IMR-90 (cell line): ENCODE measurements around the gene FEN1. TPM values are rescaled to one million over a fixed set of nuclear protein-coding genes. Genes with fewer than 3 reads are reported as not detected.

ENCODE experiments used
- ATAC-seq: fragments of 200-7000 bp; cut with Tn5 transposase; 2 replicates; pipeline ENCODE4 v1.9.1; 2020; ENCODE audit warnings: low read depth, mild to moderate bottlenecking, moderate library complexity
- BruUV-seq: library from RNA; stranded (reverse); fragments of 400-500 nt; replicated peaks from 2 replicates; lab custom pipeline; 2021; lab: Mats Ljungman, UMichigan
- CTCF ChIA-PET: fragments of 300-600 bp; formaldehyde crosslinking; extraction: SDS; loops from one replicate; lab custom pipeline; 2021; ENCODE audit warnings: antibody characterized with exemption; lab: Yijun Ruan, JAX
- POLR2A ChIA-PET: fragments of 300-600 bp; sonication (Branson Sonifier 250); formaldehyde crosslinking; loops from one replicate; lab custom pipeline; 2022; ENCODE audit warnings: antibody characterized with exemption; ENCODE audit not compliant: unreplicated experiment; lab: Charles Lee
- DNase-seq: peaks from one replicate; pipeline ENCODE4 v3.0.0; 2013
- H2AFZ ChIP-seq: replicated peaks from 2 replicates; pipeline ENCODE3; 2013; ENCODE audit warnings: low read length, mild to moderate bottlenecking; ENCODE audit not compliant: poor library complexity
- H2AK5ac ChIP-seq: 2 replicates; pipeline ENCODE4 v1.6.1; 2013; ENCODE audit warnings: low read depth, low read length, inconsistent platforms
- H2AK9ac ChIP-seq: replicated peaks from 2 replicates; pipeline ENCODE3; 2013; ENCODE audit warnings: mild to moderate bottlenecking, low read depth, low read length, moderate library complexity; ENCODE audit not compliant: poor library complexity
- H2BK120ac ChIP-seq: 2 replicates; pipeline ENCODE4 v1.6.1; 2013; ENCODE audit warnings: low read depth, low read length, inconsistent platforms
- H2BK15ac ChIP-seq: 3 replicates; pipeline ENCODE4 v1.6.1; 2013; ENCODE audit warnings: low read depth, low read length, inconsistent platforms
- H2BK20ac ChIP-seq: 2 replicates; pipeline ENCODE4 v1.6.1; 2013; ENCODE audit warnings: low read depth, mild to moderate bottlenecking, inconsistent platforms, low read length, moderate library complexity
- H2BK5ac ChIP-seq: 2 replicates; pipeline ENCODE4 v1.6.1; 2013; ENCODE audit warnings: mild to moderate bottlenecking, low read depth, low read length, inconsistent platforms; ENCODE audit not compliant: poor library complexity, severe bottlenecking
- H3K14ac ChIP-seq: replicated peaks from 2 replicates; pipeline ENCODE4 v1.6.1; 2013; ENCODE audit warnings: low read depth, low read length, inconsistent platforms
- H3K18ac ChIP-seq: 2 replicates; pipeline ENCODE4 v1.6.1; 2013; ENCODE audit warnings: low read depth, low read length, control low read depth
- H3K23ac ChIP-seq: 2 replicates; pipeline ENCODE4 v1.6.1; 2013; ENCODE audit warnings: low read depth, low read length, inconsistent platforms
- H3K27ac ChIP-seq: 2 replicates; pipeline ENCODE4 v1.5.1; 2013; ENCODE audit warnings: mild to moderate bottlenecking, control low read depth, low read length; ENCODE audit not compliant: insufficient read depth
- H3K27me3 ChIP-seq: 2 replicates; pipeline ENCODE4 v1.6.1; 2013; ENCODE audit warnings: low read length; ENCODE audit not compliant: control insufficient read depth, insufficient read depth
- H3K36me3 ChIP-seq: 2 replicates; pipeline ENCODE4 v1.6.1; 2013; ENCODE audit warnings: low read length, mixed read lengths; ENCODE audit not compliant: control insufficient read depth, insufficient read depth
- H3K4ac ChIP-seq: 2 replicates; pipeline ENCODE4 v1.6.1; 2013; ENCODE audit warnings: low read depth, low read length, inconsistent platforms
- H3K4me1 ChIP-seq: 2 replicates; pipeline ENCODE4 v1.6.1; 2013; ENCODE audit warnings: low read length, mixed read lengths; ENCODE audit not compliant: control insufficient read depth, insufficient read depth
- H3K4me2 ChIP-seq: 2 replicates; pipeline ENCODE4 v1.6.1; 2013; ENCODE audit warnings: low read depth, mild to moderate bottlenecking, control low read depth, low read length, moderate library complexity
- H3K4me3 ChIP-seq: 2 replicates; pipeline ENCODE4 v1.5.1; 2013; ENCODE audit warnings: low read depth, mild to moderate bottlenecking, control low read depth, low read length, moderate library complexity; ENCODE audit not compliant: insufficient read depth
- H3K56ac ChIP-seq: 2 replicates; pipeline ENCODE4 v1.6.1; 2013; ENCODE audit warnings: low read length, inconsistent platforms; ENCODE audit not compliant: insufficient read depth; ENCODE audit errors: extremely low read depth
- H3K79me1 ChIP-seq, 2 experiments: 2 replicates each; pipeline ENCODE4 v1.6.1; 2013; ENCODE audit warnings: low read length in 2 of 2, inconsistent platforms in 1 of 2, low read depth in 1 of 2
- H3K9ac ChIP-seq: 2 replicates; pipeline ENCODE4 v1.6.1; 2013; ENCODE audit warnings: low read depth, low read length, control low read depth
- H3K9me1 ChIP-seq: 2 replicates; pipeline ENCODE4 v1.6.1; 2013; ENCODE audit warnings: low read length, inconsistent platforms; ENCODE audit not compliant: insufficient read depth
- H3K9me3 ChIP-seq: 2 replicates; pipeline ENCODE4 v1.6.1; 2013; ENCODE audit warnings: low read length; ENCODE audit not compliant: control insufficient read depth, insufficient read depth
- H4K20me1 ChIP-seq: 2 replicates; pipeline ENCODE4 v1.6.1; 2013; ENCODE audit warnings: low read length, inconsistent platforms; ENCODE audit not compliant: insufficient read depth
- H4K5ac ChIP-seq: 2 replicates; pipeline ENCODE4 v1.6.1; 2013; ENCODE audit warnings: mild to moderate bottlenecking, low read depth, low read length, control low read depth
- H4K8ac ChIP-seq, 2 experiments: 2 replicates each; pipeline ENCODE4 v1.6.1; 2013; ENCODE audit warnings: low read depth in 2 of 2, low read length in 2 of 2, control low read depth in 1 of 2, inconsistent platforms in 1 of 2
- H4K91ac ChIP-seq: 2 replicates; pipeline ENCODE4 v1.6.1; 2013; ENCODE audit warnings: low read depth, low read length, inconsistent platforms; ENCODE audit not compliant: insufficient read depth
- BHLHE40 ChIP-seq: fragments of 150-350 bp; IDR thresholded peaks from 2 replicates; pipeline ENCODE4 v1.6.1; 2016; ENCODE audit warnings: mild to moderate bottlenecking, low read depth, low read length
- CEBPB ChIP-seq: IDR thresholded peaks from 2 replicates; pipeline ENCODE4 v1.6.1; 2012; ENCODE audit warnings: low read depth, low read length, improper control_type of control experiment
- CHD1 ChIP-seq: IDR thresholded peaks from 2 replicates; pipeline ENCODE4 v1.6.1; 2012; ENCODE audit warnings: low read depth, low read length, improper control_type of control experiment
- ELK1 ChIP-seq: fragments of 150-350 bp; IDR thresholded peaks from 2 replicates; pipeline ENCODE4 v1.6.1; 2016; ENCODE audit warnings: low read depth, mild to moderate bottlenecking, low read length, moderate library complexity, borderline replicate concordance
- FOS ChIP-seq: fragments of 150-350 bp; IDR thresholded peaks from 2 replicates; pipeline ENCODE4 v1.6.1; 2016; ENCODE audit warnings: low read depth, low read length
- MAFK ChIP-seq: IDR thresholded peaks from 2 replicates; pipeline ENCODE4 v1.6.1; 2012; ENCODE audit warnings: low read depth, low read length, improper control_type of control experiment
- MAZ ChIP-seq: IDR thresholded peaks from 2 replicates; pipeline ENCODE4 v1.6.1; 2012; ENCODE audit warnings: low read depth, mild to moderate bottlenecking, low read length, improper control_type of control experiment, moderate library complexity, borderline replicate concordance
- MXI1 ChIP-seq: IDR thresholded peaks from 2 replicates; pipeline ENCODE4 v1.6.1; 2012; ENCODE audit warnings: low read depth, mild to moderate bottlenecking, low read length, moderate library complexity, borderline replicate concordance
- NFE2L2 ChIP-seq: fragments of 150-350 bp; IDR thresholded peaks from 2 replicates; pipeline ENCODE4 v1.6.1; 2016; ENCODE audit warnings: low read depth, mild to moderate bottlenecking, low read length
- POLR2A ChIP-seq: IDR thresholded peaks from 2 replicates; pipeline ENCODE4 v1.6.1; 2012; ENCODE audit warnings: mild to moderate bottlenecking, low read depth, low read length
- RAD21 ChIP-seq: IDR thresholded peaks from 2 replicates; pipeline ENCODE4 v1.6.1; 2012; ENCODE audit warnings: low read length, improper control_type of control experiment
- RCOR1 ChIP-seq: IDR thresholded peaks from 2 replicates; pipeline ENCODE4 v1.6.1; 2012; ENCODE audit warnings: mild to moderate bottlenecking, low read length, improper control_type of control experiment; ENCODE audit not compliant: insufficient replicate concordance
- RFX5 ChIP-seq: IDR thresholded peaks from 2 replicates; pipeline ENCODE4 v1.8.0; 2012; ENCODE audit warnings: low read depth, mild to moderate bottlenecking, low read length, moderate library complexity
- SMC3 ChIP-seq: fragments of 150-350 bp; IDR thresholded peaks from 2 replicates; pipeline ENCODE4 v1.6.1; 2016; ENCODE audit warnings: low read depth, mild to moderate bottlenecking, antibody characterized with exemption, low read length, moderate library complexity
- WGBS, 2 experiments: methylation state at CpG; one replicate each; pipeline versions ENCODE4 v1.1.5 to v1.1.7; 2013; ENCODE audit warnings: missing lambda C conversion rate in 2 of 2; ENCODE audit not compliant: insufficient read length in 1 of 2; ENCODE audit errors: extremely low coverage in 2 of 2; 5-methylcytosine and 5-hydroxymethylcytosine counted together
- dilution Hi-C: fragments of 300-500 bp; cut with HindIII; formaldehyde crosslinking; loops from one replicate; pipeline ENCODE4 v1.14.3; 2018; ENCODE audit warnings: low sequenced_read_pairs; ENCODE audit not compliant: unreplicated experiment
- in situ Hi-C: fragments of 300-500 bp; cut with MboI; formaldehyde crosslinking; loops from 3 replicates; pipeline ENCODE4 v1.14.3; 2019; ENCODE audit warnings: low sequenced_read_pairs, inconsistent platforms, mixed read lengths
- intact Hi-C: fragments of 100-400 bp; cut with micrococcal nuclease; formaldehyde crosslinking; loops from 2 replicates; pipeline ENCODE4 v1.10.0; 2022
- polyA plus RNA-seq, 3 experiments: library from polyadenylated mRNA; depleted of rRNA; stranded (reverse); fragments of >200 nt; gene quantifications; 2 replicates each; pipeline ENCODE4 v1.2.3, GENCODE V29; 2012; ENCODE audit warnings: low replicate concordance in 1 of 3
- total RNA-seq: library from RNA; depleted of rRNA; stranded (reverse); fragments of >200 nt; gene quantifications from 2 replicates; pipeline ENCODE4 v1.2.3, GENCODE V29; 2012
- TF ChIP-seq, protein P1 (sequence below): fragments of 150-350 bp; IDR thresholded peaks from 2 replicates; pipeline ENCODE4 v1.6.1; 2017; ENCODE audit warnings: mild to moderate bottlenecking, antibody characterized with exemption, low read length, low read depth
- TF ChIP-seq, protein P2 (sequence below): conservative IDR thresholded peaks from 2 replicates; pipeline ENCODE4 v1.5.1; 2012; ENCODE audit warnings: mild to moderate bottlenecking, low read depth, low read length, improper control_type of control experiment

FEN1 gene
- total and polyA plus RNA-seq, 2 of the 4 experiments (the other 2 are of a cell fraction), result 23.0 to 41.9 TPM

DNA sequence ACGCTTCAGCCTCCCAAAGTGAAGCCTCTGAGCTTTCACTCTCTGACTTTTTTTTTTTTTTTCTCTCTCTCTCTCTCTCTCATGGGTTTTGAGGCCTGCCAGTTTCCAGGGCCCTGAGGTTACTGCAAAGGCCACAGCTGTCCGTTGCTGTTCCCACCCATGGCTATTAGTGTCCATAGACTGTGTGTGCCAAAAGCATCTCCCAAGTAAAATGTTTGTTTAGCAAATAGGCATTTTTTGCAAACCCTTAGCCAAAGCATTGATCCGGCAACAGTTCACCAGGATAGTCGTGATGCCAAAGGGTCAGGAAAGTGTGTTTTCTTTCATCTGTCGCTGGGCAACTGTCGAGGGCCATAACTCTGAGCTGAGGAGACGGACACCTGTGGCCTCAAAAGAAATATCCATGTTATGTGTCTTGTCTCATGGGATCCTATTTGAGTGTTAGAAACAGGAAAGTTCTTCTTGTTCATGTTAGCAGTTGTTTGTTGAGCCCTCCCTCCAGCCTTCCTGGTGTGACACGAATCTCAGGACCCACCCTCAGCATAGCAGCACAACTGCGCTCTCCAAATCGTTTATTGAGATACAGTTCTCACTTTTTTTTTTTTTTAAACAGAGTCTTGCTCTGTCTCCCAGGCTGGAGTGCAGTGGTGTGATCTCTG lies 53.8 kb downstream of the FEN1 start:
- peaks cover 56% of the 10 kb centered on the region for H3K36me3 ChIP-seq
- intact Hi-C loops, result no loop called here

More for the DNA sequence above, 53.8 kb downstream of the FEN1 start:
- Histone ChIP-seq H2AK5ac (no peak overlapping the region), H3K14ac (no peak overlapping the region), H3K9me3 (no peaks in the 10 kb centered on the region), H3K18ac (no peak overlapping the region), H2BK5ac (no peak overlapping the region), H2BK20ac (no peak overlapping the region), H3K4me2 (no peak overlapping the region), H2AFZ (no peak overlapping the region), H3K27me3 (no peaks in the 10 kb centered on the region), H3K56ac (no peak overlapping the region), H4K91ac (no peak overlapping the region), H2BK120ac (no peak overlapping the region), H4K8ac (no peak overlapping the region), H3K4me3 (no peak overlapping the region), H3K4ac (no peak overlapping the region), H3K4me1 (no peaks in the 10 kb centered on the region), H4K5ac (no peak overlapping the region), H4K20me1 (0 out of 2 replicates have a peak, but pooled peaks cover 8% of the 10 kb centered on the region), H2BK15ac (no peak overlapping the region), H3K9ac (no peak overlapping the region), H3K27ac (no peak overlapping the region), H3K79me1 (no peaks in the 10 kb centered on the region), H3K9me1 (0 out of 2 replicates have a peak, but pooled peaks cover 3% of the 10 kb centered on the region), H3K23ac (no peak overlapping the region), H2AK9ac (no peak overlapping the region)
- 91% methylated on average over 5 of the region's 10 CpGs; no CpG with 5 or more reads in 1 of the 2 experiments for WGBS, 2 experiments
- ATAC-seq (no peak), DNase-seq (no peak)
- BruUV-seq, result no TSS peak
- CTCF ChIA-PET, result interaction anchor here (0.6 kb wide), 1 partner anchor 20 kb away, joined by 4 read pairs; no protein-coding TSS in a partner anchor
- dilution Hi-C loops (no loop called here), in situ Hi-C loops (no loop called here)
- no peak for TF ChIP-seq CHD1
- no peak for TF ChIP-seq MAZ
- no peak for TF ChIP-seq RAD21
- TF ChIP-seq CEBPB, result no peak
- TF ChIP-seq BHLHE40, result no peak
- no peak for TF ChIP-seq RCOR1
- TF ChIP-seq SMC3, result no peak
- TF ChIP-seq MXI1, result no peak
- no peak for TF ChIP-seq ELK1
- TF ChIP-seq RFX5, result no peak
- no peak for TF ChIP-seq FOS
- TF ChIP-seq, protein P1, sequence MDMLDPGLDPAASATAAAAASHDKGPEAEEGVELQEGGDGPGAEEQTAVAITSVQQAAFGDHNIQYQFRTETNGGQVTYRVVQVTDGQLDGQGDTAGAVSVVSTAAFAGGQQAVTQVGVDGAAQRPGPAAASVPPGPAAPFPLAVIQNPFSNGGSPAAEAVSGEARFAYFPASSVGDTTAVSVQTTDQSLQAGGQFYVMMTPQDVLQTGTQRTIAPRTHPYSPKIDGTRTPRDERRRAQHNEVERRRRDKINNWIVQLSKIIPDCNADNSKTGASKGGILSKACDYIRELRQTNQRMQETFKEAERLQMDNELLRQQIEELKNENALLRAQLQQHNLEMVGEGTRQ, result no peak
- no peak for TF ChIP-seq MAFK
- TF ChIP-seq POLR2A, result no peak
- TF ChIP-seq NFE2L2, result no peak
- TF ChIP-seq, protein P2, sequence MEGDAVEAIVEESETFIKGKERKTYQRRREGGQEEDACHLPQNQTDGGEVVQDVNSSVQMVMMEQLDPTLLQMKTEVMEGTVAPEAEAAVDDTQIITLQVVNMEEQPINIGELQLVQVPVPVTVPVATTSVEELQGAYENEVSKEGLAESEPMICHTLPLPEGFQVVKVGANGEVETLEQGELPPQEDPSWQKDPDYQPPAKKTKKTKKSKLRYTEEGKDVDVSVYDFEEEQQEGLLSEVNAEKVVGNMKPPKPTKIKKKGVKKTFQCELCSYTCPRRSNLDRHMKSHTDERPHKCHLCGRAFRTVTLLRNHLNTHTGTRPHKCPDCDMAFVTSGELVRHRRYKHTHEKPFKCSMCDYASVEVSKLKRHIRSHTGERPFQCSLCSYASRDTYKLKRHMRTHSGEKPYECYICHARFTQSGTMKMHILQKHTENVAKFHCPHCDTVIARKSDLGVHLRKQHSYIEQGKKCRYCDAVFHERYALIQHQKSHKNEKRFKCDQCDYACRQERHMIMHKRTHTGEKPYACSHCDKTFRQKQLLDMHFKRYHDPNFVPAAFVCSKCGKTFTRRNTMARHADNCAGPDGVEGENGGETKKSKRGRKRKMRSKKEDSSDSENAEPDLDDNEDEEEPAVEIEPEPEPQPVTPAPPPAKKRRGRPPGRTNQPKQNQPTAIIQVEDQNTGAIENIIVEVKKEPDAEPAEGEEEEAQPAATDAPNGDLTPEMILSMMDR, result no peak
- POLR2A ChIA-PET, result no interaction called here
